HG03571 (cell line): ENCODE data around the gene DFFB.

Source experiments
- ATAC-seq: cut with Tn5 transposase; IDR thresholded peaks from one replicate; pipeline ENCODE4 v1.9.1; 2021; ENCODE audit not compliant: unreplicated experiment

DFFB gene

DNA sequence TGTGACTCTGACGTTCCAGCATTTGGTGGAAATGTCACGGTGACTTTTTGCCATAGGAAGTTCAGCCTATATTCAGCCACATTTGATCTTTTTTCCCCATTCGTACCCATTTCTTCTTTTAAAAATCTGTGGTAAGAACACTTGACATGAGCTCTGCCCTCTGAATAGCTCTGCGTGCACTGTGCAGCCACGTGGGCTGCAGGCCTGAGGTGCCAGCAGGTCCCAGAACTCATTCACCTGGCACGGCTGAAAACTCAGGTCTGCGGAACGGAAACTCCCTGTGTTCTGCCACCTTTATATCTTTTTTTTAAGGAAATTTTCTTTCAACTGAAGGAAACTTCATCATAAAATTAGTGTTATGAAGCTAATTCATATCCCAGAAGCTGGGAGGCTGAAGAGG, 28.9 kb upstream of the DFFB start:
- ATAC-seq = no peak

DNA sequence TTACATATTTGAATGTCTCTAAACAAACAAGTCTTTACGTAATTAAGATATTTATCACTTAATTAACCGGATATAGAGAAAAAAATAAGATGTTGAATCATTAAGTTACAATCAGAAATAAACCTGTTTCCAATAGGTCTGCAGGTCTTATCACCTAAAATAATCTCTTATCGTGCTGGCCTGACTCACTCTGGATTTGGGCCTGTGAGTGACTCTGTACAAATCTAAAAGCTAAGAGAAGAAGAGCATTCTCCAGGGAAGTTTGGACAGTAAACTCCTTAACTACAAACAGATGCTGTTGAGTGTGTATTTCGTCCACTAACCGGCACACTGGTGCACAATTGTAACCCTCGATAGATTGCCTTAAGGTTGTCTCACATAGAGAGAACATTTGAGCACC, 25.6 kb upstream of the DFFB start:
- ATAC-seq = no peak

DNA sequence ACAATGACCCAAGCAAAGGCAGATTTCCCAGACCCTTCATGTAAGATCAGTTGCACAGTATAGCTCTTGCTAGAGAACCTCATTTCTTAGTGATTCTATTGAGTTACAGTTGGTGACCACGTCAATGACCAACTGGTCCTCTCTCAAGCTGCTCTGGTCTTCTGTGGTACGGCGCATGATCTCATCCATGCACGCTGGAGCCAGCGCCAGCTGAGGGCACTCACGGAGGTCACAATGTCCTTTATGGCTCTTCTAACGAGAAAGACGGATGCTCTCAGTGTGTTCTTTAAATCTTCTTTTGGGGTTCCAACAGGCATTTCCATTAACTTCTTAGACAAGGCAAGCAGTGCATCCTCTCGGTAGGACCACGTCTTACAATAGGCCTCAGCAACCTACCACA, 22.6 kb upstream of the DFFB start:
- no peak for ATAC-seq

DNA sequence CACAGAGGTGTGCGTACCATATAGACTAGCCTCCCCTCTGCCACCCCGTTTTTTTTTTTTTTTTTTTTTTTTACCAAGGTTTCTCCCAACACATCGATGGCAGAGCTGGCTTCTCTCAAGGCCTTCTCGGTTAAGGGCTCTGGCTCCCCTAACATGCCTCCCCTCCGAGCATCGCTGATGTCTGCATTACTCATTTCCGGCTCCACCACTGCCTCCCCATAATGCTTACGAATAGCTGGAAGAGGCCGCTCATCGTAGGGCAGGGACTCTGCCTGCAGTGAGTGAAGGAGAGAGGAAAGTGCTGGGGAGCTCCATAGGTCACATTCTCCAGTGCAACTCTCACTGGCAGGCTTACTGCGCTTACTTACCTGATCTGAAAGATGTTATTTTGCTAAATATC, 20.9 kb upstream of the DFFB start:
- no peak for ATAC-seq

DNA sequence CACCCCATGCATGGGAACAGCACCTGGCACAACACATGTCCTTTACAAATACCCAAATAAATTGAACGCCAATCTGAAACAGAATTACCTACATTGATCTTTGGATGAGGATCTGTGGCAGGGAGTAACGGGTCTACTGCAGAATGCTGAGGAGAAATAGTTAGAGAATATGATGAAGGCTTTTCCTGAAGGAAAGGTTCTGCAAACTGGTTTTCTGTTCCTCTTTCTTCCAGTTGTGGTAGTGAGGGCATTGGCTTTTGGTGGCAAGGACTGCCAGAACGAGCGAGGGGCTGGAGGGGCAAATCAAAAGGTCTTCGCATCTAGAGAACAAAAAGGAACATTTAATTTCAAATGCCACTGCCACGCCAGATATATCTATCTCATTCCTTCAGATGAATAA, 20.1 kb upstream of the DFFB start:
- no peak for ATAC-seq

DNA sequence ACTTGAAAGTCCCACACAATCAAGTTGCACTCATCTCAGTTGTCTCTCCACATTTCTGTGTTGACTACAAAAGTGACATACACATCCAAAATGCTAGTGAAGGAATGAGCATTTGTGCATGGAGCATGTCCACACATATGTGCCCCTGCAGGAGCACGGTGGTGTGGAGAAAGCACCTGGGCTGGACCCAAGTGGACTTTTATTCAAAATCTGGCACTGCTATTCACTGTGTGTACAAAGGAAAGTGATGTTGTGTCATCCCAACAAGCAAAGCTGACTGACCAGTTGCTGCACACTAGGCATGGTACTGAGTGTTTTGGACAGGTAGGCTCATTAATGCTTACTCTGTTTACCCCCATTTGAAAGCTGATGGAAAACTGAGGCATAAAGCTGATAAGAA, 19.6 kb upstream of the DFFB start:
- no peak for ATAC-seq

DNA sequence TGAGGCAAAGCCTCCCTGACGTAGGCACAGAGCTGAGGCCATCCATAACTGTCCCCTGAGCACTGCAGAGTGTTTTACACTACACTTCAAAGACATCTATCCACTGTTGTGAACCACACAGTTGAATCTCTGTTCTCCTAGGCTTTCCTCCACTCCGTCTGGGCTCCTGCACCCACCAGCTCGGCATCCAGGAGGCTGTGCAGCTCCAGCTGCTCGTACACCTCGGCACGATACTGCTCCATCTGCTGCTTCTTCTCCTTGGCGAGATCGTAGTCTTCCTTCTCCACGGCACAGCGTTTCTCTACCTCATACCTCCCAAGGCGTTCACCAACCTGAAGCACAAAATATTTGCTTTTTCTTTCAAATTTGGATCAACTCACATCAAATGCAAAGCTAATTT, 18.5 kb upstream of the DFFB start:
- ATAC-seq = no peak

DNA sequence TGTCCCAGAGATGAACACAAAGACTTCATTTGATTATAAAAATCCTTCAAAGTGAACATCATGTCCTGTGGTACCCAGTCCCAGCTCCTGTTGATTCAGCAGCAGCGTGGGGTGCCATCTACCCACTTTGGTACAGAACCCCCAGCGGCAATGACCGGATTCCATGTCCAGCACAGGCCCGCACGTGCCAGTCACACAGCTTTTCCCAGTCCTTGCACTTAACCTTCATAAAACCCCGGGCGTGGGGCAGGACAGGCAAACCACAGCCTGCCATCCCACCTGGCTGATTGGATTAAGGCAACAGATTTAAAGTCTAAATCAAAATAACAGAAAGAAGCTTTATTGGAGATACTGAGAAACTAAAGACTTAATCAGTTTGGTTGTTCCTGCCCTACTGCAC, 15.8 kb upstream of the DFFB start:
- no peak for ATAC-seq

DNA sequence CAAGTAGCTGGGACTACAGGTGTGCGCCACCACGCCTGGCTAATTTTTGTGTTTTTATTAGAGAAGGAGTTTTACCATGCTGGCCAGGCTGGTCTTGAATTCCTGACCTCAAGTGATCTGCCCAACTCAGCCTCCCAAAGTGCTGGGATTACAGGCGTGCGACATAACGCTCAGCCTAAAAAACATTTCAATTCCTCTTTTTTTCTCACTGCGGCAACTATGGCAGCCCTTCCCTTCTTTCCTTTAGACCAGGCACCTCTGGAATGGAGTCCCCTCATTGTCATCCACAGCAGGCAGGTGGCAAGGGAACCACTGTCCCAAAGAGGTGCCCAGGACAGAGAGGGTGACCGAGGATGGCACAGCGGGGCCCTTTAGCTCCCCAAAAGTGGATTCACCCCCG, 14.4 kb upstream of the DFFB start:
- no peak for ATAC-seq

DNA sequence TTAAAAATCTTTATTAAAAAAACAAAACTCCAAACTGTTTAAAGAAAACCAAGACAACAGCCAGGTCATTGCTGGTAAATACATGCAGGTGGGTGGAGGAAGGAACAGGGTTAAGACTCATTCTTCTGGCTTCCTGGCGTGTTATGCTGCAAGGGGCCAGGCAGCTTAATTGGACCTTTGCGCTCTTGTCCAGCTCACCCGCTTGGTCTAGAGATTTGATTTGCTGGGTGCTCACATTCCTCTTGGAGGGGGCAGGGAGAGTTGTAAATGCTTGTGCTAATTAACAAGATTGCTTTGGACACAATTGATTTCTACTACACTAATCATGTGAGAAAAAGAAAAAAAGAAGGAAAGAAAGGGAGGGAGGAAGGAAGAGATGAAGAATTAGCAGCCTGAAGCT, 10.7 kb upstream of the DFFB start:
- ATAC-seq = no peak

DNA sequence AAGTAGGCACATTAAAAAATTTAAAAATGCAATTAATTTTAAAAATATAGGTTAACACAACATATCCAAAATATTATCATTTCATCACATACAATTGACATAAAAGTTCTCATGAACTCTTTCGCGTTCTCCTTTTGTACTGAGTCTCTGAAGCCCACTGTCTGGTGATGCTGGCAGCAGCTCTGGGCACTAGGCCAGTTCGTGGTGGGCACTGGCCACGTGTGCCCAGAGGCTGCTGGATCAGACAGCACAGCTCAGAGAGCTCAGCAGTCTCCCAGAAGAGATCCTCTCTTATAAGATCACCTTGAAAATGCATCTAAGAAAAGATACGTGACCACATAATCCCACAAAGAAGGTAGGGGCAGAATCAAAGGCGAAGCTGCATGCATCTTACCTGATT, 10.2 kb upstream of the DFFB start:
- no peak for ATAC-seq

DNA sequence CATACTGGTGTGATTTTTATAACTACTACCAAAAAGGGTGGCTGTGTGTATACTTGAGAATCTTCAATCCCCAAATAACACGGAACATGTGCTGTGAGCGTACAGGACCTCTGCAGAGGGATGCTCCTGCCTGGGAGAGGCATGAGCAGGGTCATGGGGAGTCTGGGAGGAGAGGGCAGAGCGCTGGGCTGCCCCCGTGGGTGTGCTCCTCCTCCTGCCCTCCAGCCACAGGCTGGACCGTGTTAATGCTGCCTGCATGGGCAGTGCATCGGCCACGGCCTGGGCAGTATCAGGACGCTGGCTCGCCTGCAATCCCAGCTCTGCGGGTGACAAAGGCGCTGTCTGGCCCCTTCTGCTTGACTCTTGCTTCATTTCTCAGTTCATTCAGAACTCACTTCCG, 6.4 kb upstream of the DFFB start:
- ATAC-seq = no peak

DNA sequence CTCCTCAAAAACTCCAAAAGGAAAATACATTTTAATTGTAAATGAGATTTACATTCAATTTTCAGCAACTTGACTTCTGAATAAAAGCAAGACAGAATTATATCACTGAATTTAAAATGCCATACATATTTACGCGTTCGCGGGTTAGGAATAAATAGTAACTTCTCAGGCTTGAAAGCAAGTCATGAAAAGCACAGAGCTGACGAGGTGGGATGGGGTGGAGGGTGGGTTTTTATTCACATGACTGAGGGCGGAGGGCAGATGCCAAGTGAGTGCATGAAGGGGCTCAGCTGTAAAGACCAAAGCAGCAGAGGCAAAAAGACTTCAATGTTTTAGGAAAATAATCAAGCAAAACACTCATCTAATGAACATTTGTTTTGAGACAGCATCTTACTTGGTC, 6.0 kb upstream of the DFFB start:
- ATAC-seq = no peak

DNA sequence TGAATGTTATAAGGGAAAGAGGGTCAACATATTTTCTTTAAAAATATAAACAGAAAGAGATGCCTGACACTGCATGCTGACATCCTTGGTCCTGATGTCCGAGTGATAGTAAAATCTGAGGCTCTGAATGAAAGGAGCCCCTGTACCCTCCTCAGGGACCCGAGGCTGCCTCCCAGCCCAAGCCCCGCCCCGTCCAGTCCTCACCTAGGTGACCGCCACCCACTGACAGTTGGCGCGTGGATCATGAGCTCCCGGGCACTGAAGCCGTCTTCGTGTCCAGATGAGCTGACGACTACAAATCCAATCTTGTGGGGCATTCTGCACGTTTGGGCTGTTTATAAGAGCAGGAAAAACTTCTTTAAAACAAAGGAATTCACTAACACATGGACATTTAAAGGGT, 5.2 kb upstream of the DFFB start:
- no peak for ATAC-seq

DNA sequence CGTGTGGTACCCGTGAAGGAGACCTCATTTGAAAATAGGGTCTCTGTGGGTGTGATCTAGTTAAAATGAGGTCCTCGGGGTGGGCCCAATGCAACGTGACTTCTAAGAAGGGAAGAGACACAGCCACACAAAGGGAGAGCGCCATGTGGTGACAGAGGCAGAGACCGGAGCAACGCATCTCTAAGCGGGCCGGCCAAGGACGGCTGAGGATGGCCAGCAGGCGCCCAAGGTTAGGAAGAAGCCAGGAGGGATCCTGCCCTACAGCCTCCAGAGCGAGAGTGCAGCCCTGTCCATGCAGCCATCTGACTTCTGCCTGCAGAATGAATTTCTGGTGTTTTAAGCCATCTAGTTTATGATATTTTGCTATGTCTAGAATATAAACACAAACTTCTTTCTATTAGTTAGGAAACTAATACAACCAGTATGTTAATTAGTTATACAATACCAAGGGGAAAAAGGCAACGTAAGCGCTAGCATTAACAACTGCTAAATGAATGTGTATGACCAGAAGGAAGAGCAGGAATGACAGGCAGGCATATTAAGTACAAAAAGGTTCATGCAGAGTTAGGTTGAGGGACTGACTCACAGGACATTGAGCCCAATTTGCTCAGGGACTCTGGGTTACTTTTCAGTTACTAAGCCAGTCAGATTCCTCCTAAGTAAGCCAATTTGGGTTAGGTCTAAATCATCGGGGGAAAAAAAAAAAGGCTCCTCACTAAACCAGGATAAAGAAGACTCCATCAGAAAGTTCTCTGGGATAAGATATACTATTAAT, 4.4 kb upstream of the DFFB start:
- ATAC-seq = no peak

DNA sequence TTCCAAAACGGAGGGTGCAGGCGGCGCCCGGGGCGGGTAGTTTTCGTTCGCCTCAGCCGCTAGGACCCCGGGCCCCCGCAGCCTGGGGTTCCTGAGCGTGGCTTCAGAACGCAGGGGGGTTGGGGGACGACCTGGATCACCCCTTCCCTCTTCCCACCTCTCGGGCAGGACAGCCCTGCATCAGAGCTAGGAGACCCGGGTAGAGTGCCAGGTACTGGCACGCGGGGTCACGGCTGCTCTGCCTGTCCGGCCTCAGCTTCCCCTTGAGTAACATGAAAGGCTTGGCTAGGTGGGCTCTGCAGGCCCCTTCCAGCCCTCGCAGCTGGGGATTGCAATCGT, 484 bp downstream of the DFFB start:
- no peak for ATAC-seq

DNA sequence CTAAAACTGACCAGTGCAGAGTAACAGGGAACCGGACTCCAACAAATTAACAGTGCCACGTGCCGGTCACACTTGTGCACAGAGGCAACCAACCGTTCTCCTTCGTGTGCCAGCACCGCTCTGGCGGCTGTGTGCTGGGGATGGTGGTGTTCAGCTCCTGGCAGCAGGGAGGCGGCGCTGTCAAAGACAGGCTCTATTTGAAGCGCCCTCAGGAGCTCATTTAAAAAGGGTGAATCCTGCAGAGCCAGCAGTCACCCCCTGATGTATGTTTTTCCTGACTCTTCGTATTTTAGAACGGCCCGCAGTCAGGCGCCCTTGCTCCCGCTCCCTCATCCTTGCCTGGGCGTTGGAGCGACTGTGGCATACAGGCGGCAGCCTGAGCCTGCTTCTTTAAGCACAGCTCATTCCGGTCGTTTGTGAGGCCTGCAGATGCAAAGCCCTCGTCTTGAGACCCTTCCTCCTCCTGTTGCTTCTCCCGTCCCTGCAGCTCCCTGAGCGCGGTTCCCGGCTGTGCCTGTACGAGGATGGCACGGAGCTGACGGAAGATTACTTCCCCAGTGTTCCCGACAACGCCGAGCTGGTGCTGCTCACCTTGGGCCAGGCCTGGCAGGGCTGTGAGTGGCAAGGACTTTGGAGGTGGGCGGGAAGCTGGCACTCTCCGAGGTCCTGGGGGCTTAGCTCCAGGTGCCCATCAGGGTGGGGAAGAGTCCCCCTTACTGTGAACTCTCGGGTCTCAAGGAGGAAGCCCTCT, 1.1 kb downstream of the DFFB start:
- no peak for ATAC-seq

DNA sequence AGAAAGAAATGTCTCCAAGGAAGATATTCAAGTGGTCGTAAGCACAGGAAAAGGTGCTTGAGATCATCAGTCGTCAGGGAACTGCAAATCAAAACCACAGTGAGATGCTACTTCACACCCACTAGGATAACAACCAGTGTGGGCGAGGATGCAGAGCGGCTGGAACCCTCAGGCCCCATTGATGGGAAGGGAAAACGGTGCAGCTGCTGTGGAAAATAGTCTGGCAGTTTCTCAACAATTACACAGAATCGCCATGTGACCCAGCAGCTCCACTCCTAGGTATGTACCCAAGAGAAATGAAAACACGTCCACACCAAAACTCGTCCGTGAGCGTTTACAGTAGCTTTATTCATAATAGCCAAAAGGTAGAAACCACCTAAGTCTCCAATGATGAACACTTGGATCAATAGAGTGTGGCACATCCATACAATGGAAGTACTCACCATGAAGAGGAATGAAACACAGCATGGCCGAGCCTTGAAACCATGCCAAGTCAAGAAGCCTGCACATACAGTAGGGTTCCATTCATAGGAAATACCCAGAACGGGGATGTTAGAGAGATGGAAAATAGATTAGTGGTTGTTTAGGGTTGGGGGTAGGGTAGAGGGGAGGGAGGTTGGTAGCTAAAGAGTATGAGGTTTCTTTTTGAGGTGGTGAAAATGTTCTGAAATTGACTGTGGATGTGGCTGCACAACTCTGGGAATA, 6.1 kb downstream of the DFFB start:
- no peak for ATAC-seq

DNA sequence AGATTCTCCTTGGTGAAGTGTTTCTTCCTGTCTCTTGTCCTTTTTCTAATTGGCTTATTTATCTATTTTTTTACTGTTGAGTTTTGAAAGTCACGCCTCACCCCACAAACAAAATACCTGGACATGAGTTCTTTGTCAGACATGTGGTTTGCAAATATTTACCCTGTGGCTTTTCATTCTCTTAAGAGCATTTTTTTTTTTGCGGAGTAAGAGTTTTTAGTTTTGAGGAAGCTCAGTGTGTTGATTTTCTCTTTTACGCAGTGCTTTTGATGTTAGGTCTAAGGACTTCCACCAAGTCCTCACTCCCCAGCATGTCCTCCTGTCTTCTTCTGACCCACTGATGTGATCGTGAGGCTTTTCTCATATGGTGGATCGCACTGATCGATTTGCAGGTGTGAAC, 7.6 kb downstream of the DFFB start:
- no peak for ATAC-seq

DNA sequence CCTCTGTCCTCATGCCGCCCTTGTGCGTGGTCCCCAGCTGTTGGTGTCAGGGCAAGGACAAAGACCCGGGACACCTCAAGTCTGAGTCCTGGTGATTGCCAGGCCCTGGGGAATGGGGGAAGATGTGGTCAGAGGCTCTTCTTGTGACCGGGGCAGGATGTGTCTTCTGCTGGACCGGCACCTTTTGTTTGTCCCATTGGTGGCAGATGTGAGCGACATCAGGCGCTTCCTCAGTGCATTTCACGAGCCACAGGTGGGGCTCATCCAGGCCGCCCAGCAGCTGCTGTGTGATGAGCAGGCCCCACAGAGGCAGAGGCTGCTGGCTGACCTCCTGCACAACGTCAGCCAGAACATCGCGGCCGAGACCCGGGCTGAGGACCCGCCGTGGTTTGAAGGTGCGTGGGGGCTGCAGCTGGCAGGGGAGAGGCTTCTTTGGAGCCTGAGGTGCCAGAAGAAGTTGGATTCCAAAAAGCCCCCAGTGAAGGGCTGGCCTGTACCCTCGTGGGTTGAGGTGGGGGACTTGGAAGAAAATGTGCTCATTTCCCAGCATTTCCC, 8.4 kb downstream of the DFFB start:
- no peak for ATAC-seq

DNA sequence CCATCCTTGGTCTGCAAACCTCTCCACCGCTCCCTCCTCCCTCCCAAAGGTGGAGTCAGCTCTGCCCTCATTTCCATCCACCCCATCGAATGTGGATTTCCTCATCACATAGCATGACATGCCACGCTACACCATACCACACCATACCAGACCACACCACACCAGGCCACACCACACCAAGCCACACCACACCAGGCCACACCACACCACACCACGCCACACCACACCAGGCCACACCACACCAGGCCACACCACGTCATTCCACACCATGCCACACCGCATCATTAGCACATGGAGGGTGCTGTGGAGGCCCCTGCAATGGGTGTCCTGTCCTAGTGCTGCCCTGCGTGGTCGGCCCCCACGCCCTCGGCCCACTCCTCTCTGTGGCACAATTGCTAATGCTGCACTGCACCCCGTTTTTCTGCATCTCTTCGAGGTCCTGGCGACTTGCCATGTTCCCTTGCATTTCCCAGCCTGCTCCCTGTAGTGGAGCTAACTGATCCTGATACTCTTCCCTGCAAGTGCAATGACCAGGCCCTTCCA, 11.3 kb downstream of the DFFB start:
- ATAC-seq = no peak
